ENCODE data around the gene CACNG7.
"Not testable (repeated sequence)": the region's sequence is repeated elsewhere in the genome, so short reads cannot be mapped to it uniquely, and the experiment has no call there.

Gene CACNG7

GRCh38 chr19:53948611-53949010 lies 39.5 kb downstream of the CACNG7 start:
- DNase-seq, result not testable (repeated sequence)

GRCh38 chr19:53951436-53951835 lies 42.4 kb downstream of the CACNG7 start:
- no peak for DNase-seq

- DNase-seq, result no peak
Observed at GRCh38 chr19:53951947-53952346, 42.9 kb downstream of the CACNG7 start.

GRCh38 chr19:53953383-53953782 lies 44.3 kb downstream of the CACNG7 start:
- no peak for DNase-seq

GRCh38 chr19:53957448-53958167 lies 48.5 kb downstream of the CACNG7 start:
- no peak for DNase-seq

- DNase-seq, result peak in 30 of 51 donors; percentile 2 to 64 (median 38)
Observed at GRCh38 chr19:53958168-53958571, 49.1 kb downstream of the CACNG7 start.

- peak in 8 of 51 donors; percentile 5 to 38 (median 16) for DNase-seq
Observed at GRCh38 chr19:53958823-53959757, 50.0 kb downstream of the CACNG7 start.

GRCh38 chr19:53960187-53960586 lies 51.1 kb downstream of the CACNG7 start:
- no peak for DNase-seq

- DNase-seq, result no peak
Observed at GRCh38 chr19:53960886-53961285, 51.8 kb downstream of the CACNG7 start.

- peak in 1 of 51 donors; percentile 1 for DNase-seq
Observed at GRCh38 chr19:53961523-53962356, 52.7 kb downstream of the CACNG7 start.

- no peak for DNase-seq
Observed at GRCh38 chr19:53962887-53963431, 53.9 kb downstream of the CACNG7 start, which contains the start of gene CACNG8. TSS of gene CACNG8 (plus strand) at chr19:53962937.

- DNase-seq, result no peak
Observed at GRCh38 chr19:53965091-53965490, 56.0 kb downstream of the CACNG7 start.

GRCh38 chr19:53966931-53967330 lies 57.9 kb downstream of the CACNG7 start:
- DNase-seq, result peak in 1 of 51 donors; percentile 30

GRCh38 chr19:53969366-53969765 lies 60.3 kb downstream of the CACNG7 start:
- DNase-seq, result no peak

- no peak for DNase-seq
Observed at GRCh38 chr19:53971673-53972072, 62.6 kb downstream of the CACNG7 start.

GRCh38 chr19:53977429-53977990 lies 68.4 kb downstream of the CACNG7 start:
- DNase-seq, result peak in 47 of 51 donors; percentile 5 to 86 (median 61)

GRCh38 chr19:53977991-53978731 lies 69.1 kb downstream of the CACNG7 start:
- peak in 48 of 51 donors; percentile 8 to 91 (median 66) for DNase-seq

- DNase-seq, result no peak
Observed at GRCh38 chr19:53978975-53979801, 70.1 kb downstream of the CACNG7 start.

All from hypothalamus (tissue), 51 donors.